ENCODE results near the gene LDLRAD3. TPM values are rescaled to one million over a fixed set of nuclear protein-coding genes. Genes with fewer than 3 reads are reported as not detected.

The LDLRAD3 gene
- polyA plus RNA-seq, 1 donor (not counting 4 experiments of a cell fraction or from before 2014, with no cell fraction given), result 13.1 TPM

DNA sequence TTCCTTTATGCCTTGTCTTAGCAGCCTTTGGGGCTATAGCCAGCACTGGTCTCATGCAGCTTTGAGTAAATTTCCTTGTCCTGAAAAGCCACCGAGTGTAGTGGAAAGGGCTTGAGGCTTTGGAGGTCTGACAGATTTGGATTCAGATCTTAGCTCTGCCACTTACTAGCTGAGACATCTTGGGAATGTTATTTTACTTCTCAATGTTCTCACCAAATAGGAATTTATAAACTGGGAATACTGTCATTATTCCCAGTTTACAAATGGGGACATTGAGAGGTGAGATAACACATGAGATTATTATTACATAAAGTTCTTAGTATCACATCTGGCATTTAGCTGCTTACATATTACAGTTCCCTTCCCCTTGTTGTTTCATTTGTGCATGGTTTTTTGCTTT is 249.9 kb downstream of the LDLRAD3 start:
- H3K4me2 ChIP-seq (ENCODE audit: control insufficient read depth, extremely low read depth, insufficient read depth, low read depth, low read length), result no peak overlapping the region
- H3K27me3 ChIP-seq (ENCODE audit: control insufficient read depth, extremely low read depth, insufficient read depth, low read length), result no peaks in the 10 kb centered on the region
- DNase-seq (ENCODE audit: low read depth, low spot score) (no peak), FAIRE-seq (no peak)
- dilution Hi-C loops (cut with MboI; ENCODE audit: extremely low pct_ligation_motif_present, low sequenced_read_pairs), result no loop called here
- H3K4me1 ChIP-seq (ENCODE audit: control insufficient read depth, extremely low read depth, insufficient read depth, low read length), result no peaks in the 10 kb centered on the region
- H3K27ac ChIP-seq (ENCODE audit: control insufficient read depth, insufficient read depth, low read length), result no peak overlapping the region
- H3K36me3 ChIP-seq (ENCODE audit: control insufficient read depth in 2 of 2, extremely low read depth in 1 of 2, insufficient read depth in 2 of 2, low read length in 2 of 2), result peaks cover 0 to 5% of the 10 kb centered on the region in 2 experiments
- no peaks in the 10 kb centered on the region for H3K79me2 ChIP-seq (ENCODE audit: control insufficient read depth, insufficient read depth, low read length)
- no peaks in the 10 kb centered on the region for H4K20me1 ChIP-seq (ENCODE audit: control insufficient read depth, extremely low read depth, insufficient read depth, low read length)
- H3K9me1 ChIP-seq (ENCODE audit: control insufficient read depth, extremely low read depth, insufficient read depth, low read length), result no peaks in the 10 kb centered on the region
- no peak overlapping the region for H3K9ac ChIP-seq (ENCODE audit: control insufficient read depth, extremely low read depth, insufficient read depth, low read length)
- no peak overlapping the region for H2AFZ ChIP-seq (ENCODE audit: control insufficient read depth, low read length)
- H3K4me3 ChIP-seq (ENCODE audit: control insufficient read depth in 2 of 3, extremely low read depth in 1 of 3, insufficient read depth in 2 of 3, low read depth in 1 of 3, low read length in 3 of 3), result no peak overlapping the region
- H3K9me3 ChIP-seq (ENCODE audit: control insufficient read depth, low read depth, low read length), result no peaks in the 10 kb centered on the region
- TF ChIP-seq, protein P1, sequence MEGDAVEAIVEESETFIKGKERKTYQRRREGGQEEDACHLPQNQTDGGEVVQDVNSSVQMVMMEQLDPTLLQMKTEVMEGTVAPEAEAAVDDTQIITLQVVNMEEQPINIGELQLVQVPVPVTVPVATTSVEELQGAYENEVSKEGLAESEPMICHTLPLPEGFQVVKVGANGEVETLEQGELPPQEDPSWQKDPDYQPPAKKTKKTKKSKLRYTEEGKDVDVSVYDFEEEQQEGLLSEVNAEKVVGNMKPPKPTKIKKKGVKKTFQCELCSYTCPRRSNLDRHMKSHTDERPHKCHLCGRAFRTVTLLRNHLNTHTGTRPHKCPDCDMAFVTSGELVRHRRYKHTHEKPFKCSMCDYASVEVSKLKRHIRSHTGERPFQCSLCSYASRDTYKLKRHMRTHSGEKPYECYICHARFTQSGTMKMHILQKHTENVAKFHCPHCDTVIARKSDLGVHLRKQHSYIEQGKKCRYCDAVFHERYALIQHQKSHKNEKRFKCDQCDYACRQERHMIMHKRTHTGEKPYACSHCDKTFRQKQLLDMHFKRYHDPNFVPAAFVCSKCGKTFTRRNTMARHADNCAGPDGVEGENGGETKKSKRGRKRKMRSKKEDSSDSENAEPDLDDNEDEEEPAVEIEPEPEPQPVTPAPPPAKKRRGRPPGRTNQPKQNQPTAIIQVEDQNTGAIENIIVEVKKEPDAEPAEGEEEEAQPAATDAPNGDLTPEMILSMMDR (optimal IDR thresholded peaks at IDR 0.05 in 1 of 3, IDR thresholded peaks at IDR 0.05 in 1 of 3, conservative IDR thresholded peaks at IDR 0.05 in 1 of 3; ENCODE audit: extremely low read depth in 1 of 3, insufficient read depth in 2 of 3, low read length in 3 of 3), result no peak
- TF ChIP-seq EZH2 (IDR thresholded peaks at IDR 0.05; ENCODE audit: low read length), result no peak

DNA sequence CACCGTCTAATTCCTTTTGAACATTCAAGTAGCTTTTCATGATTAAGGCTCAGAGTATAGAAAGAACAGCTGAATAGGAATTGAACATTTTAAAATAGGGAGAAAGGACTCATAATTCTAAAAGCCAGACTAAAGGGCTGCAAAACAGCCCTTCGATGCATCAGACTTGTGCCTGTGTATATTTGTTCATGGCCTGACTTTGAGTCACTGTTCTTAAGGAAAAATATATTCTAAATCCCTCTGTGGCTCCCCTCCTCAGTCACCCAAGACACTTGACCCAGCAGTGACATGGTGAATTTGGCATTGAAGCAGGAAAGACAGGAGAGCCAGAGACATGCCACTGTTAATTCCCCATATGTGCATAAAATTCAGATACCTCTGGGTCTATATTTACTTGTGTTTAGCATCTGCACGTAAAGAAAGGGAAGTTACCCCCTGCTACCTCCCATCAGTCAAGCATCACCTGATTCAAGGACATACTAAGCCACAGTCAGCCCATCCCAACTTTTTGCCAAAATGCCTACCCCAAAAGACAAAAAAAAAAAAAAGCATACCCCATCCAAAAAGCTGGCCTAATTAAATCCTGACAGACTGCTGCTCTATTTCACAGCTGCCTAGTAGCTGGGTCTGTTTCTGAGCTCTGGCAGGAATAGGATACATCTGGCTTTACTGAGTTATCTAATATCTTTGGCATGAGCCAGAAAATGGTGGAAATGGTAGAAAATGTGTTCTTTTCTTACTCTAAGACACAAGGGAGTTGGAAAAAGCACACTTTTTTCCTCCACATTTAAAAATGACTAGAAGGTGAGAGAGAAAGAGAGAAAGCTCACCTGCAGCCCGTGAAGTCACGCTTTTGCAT is 251.9 kb downstream of the LDLRAD3 start:
- dilution Hi-C loops (cut with MboI; ENCODE audit: extremely low pct_ligation_motif_present, low sequenced_read_pairs), result no loop called here
- H3K27me3 ChIP-seq (ENCODE audit: control insufficient read depth, extremely low read depth, insufficient read depth, low read length), result no peaks in the 10 kb centered on the region
- H3K4me1 ChIP-seq (ENCODE audit: control insufficient read depth, extremely low read depth, insufficient read depth, low read length), result no peaks in the 10 kb centered on the region
- peaks cover 0 to 5% of the 10 kb centered on the region in 2 experiments for H3K36me3 ChIP-seq (ENCODE audit: control insufficient read depth in 2 of 2, extremely low read depth in 1 of 2, insufficient read depth in 2 of 2, low read length in 2 of 2)
- H3K4me3 ChIP-seq (ENCODE audit: control insufficient read depth in 2 of 3, extremely low read depth in 1 of 3, insufficient read depth in 2 of 3, low read depth in 1 of 3, low read length in 3 of 3), result no peak overlapping the region
- no peak overlapping the region for H3K9ac ChIP-seq (ENCODE audit: control insufficient read depth, extremely low read depth, insufficient read depth, low read length)
- no peak overlapping the region for H3K27ac ChIP-seq (ENCODE audit: control insufficient read depth, insufficient read depth, low read length)
- no peaks in the 10 kb centered on the region for H3K79me2 ChIP-seq (ENCODE audit: control insufficient read depth, insufficient read depth, low read length)
- no peaks in the 10 kb centered on the region for H3K9me3 ChIP-seq (ENCODE audit: control insufficient read depth, low read depth, low read length)
- no peaks in the 10 kb centered on the region for H3K9me1 ChIP-seq (ENCODE audit: control insufficient read depth, extremely low read depth, insufficient read depth, low read length)
- TF ChIP-seq, protein P1 (optimal IDR thresholded peaks at IDR 0.05 in 1 of 3, IDR thresholded peaks at IDR 0.05 in 1 of 3, conservative IDR thresholded peaks at IDR 0.05 in 1 of 3; ENCODE audit: extremely low read depth in 1 of 3, insufficient read depth in 2 of 3, low read length in 3 of 3), result no peak
- no peak for TF ChIP-seq EZH2 (IDR thresholded peaks at IDR 0.05; ENCODE audit: low read length)
- no peak overlapping the region for H2AFZ ChIP-seq (ENCODE audit: control insufficient read depth, low read length)
- no peak for DNase-seq (ENCODE audit: low read depth, low spot score)
- no peak overlapping the region for H3K4me2 ChIP-seq (ENCODE audit: control insufficient read depth, extremely low read depth, insufficient read depth, low read depth, low read length)
- FAIRE-seq, result no peak
- no peaks in the 10 kb centered on the region for H4K20me1 ChIP-seq (ENCODE audit: control insufficient read depth, extremely low read depth, insufficient read depth, low read length)

Measured in keratinocyte (primary cell).